ENCODE data around the gene ALAD. TPM values are rescaled to one million over a fixed set of nuclear protein-coding genes. Genes with fewer than 3 reads are reported as not detected.

Gene ALAD
- total RNA-seq, 2 donors from 2014 or later = 42.5 to 44.1 TPM

- TF ChIP-seq POLR2A (IDR thresholded peaks at IDR 0.05) (peak; percentile 87 to 93 (median 92)), CTCF (IDR thresholded peaks at IDR 0.05) (peak in 2 of 7 experiments; percentile 13 to 16)
- intact Hi-C loops (cut with DNase I) = no loop called here
- peak within 1 kb of the TSS; percentile 28 to 77 for H3K4me3 ChIP-seq
- H3K27me3 ChIP-seq = no peaks in the 10 kb centered on the region
- peaks cover 0 to 6% of the 10 kb centered on the region in 2 donors for H3K36me3 ChIP-seq (replicated peaks in 1 of 2; ENCODE audit: insufficient read depth in 1 of 2, low read depth in 2 of 2)
- 0 to 1% methylated on average over 27 to 73 of the region's 74 CpGs for WGBS, 2 donors
- no peaks in the 10 kb centered on the region for H3K9me3 ChIP-seq
- DNase-seq (peak; percentile 90 to 92 (median 92)), ATAC-seq (peak; percentile 90)
- H3K4me1 ChIP-seq = peaks cover 87% of the 10 kb centered on the region
- peak within 1 kb of the TSS; percentile 53 to 99 (median 98) for H3K27ac ChIP-seq
These were observed 24.2 kb downstream of the ALAD start, which contains the start of gene HDHD3 for GRCh38 chr9:113376634-113377567. Gene HDHD3, minus strand, starts transcription at chr9:113376986. Its CDS starts 2,632 bp downstream, at chr9:113374354.

- no peak for TF ChIP-seq CTCF (IDR thresholded peaks at IDR 0.05)
- TF ChIP-seq POLR2A (IDR thresholded peaks at IDR 0.05) = no peak
- H3K36me3 ChIP-seq (replicated peaks in 1 of 2; ENCODE audit: insufficient read depth in 1 of 2, low read depth in 2 of 2) = peaks cover 0 to 6% of the 10 kb centered on the region in 2 donors
- peaks cover 87% of the 10 kb centered on the region for H3K4me1 ChIP-seq
- 36 to 38% methylated on average over 6 of the region's 6 CpGs for WGBS, 2 donors
- ATAC-seq = no peak
- peak overlapping the region in 1 of 2 donors; percentile 77 for H3K4me3 ChIP-seq
- intact Hi-C loops (cut with DNase I) = no loop called here
- peak overlapping the region; percentile 18 to 99 (median 98) for H3K27ac ChIP-seq
- H3K27me3 ChIP-seq = no peaks in the 10 kb centered on the region
- no peaks in the 10 kb centered on the region for H3K9me3 ChIP-seq
- DNase-seq = peak; percentile 43 to 66 (median 62)
These were observed 25.7 kb downstream of the ALAD start for GRCh38 chr9:113375057-113376023.

- 48 to 80% methylated on average over 1 to 24 of the region's 24 CpGs for WGBS, 2 donors
- Histone ChIP-seq H3K27ac (peak overlapping the region; percentile 3 to 99 (median 56)), H3K36me3 (replicated peaks in 1 of 2; ENCODE audit: insufficient read depth in 1 of 2, low read depth in 2 of 2) (peaks cover 0 to 6% of the 10 kb centered on the region in 2 donors), H3K4me1 (peaks cover 87% of the 10 kb centered on the region), H3K4me3 (no peak overlapping the region), H3K27me3 (no peaks in the 10 kb centered on the region), H3K9me3 (no peaks in the 10 kb centered on the region)
- no peak for TF ChIP-seq POLR2A (IDR thresholded peaks at IDR 0.05)
- TF ChIP-seq CTCF (IDR thresholded peaks at IDR 0.05) = no peak
- peak in 2 of 4 donors; percentile 19 to 23 for DNase-seq
- ATAC-seq = no peak
- intact Hi-C loops (cut with DNase I) = loop anchor here (5.0 kb wide), 1 partner anchor 33 kb away; no protein-coding TSS in a partner anchor
These were observed 27.2 kb downstream of the ALAD start for GRCh38 chr9:113373676-113374392.

GRCh38 chr9:113373256-113373655 is 27.8 kb downstream of the ALAD start:
- peaks cover 85% of the 10 kb centered on the region for H3K4me1 ChIP-seq
- H3K9me3 ChIP-seq = no peaks in the 10 kb centered on the region
- DNase-seq = no peak
- intact Hi-C loops (cut with DNase I) = loop anchor here (5.0 kb wide), 1 partner anchor 34 kb away; no protein-coding TSS in a partner anchor
- WGBS, 2 donors = 41 to 44% methylated on average over 3 of the region's 3 CpGs
- no peak overlapping the region for H3K4me3 ChIP-seq
- no peak for ATAC-seq
- peaks cover 0 to 6% of the 10 kb centered on the region in 2 donors for H3K36me3 ChIP-seq (replicated peaks in 1 of 2; ENCODE audit: insufficient read depth in 1 of 2, low read depth in 2 of 2)
- H3K27ac ChIP-seq = peak overlapping the region in 3 of 4 donors; percentile 3 to 99 (median 10)
- TF ChIP-seq CTCF (IDR thresholded peaks at IDR 0.05) (no peak), POLR2A (IDR thresholded peaks at IDR 0.05) (no peak)
- no peaks in the 10 kb centered on the region for H3K27me3 ChIP-seq
